Upper lobe of right lung (tissue), 1 donor: ENCODE measurements around the gene BICD1. TPM values are rescaled to one million over a fixed set of nuclear protein-coding genes. Genes with fewer than 3 reads are reported as not detected.

Experiments
- ATAC-seq: fragments of 200-7000 bp; cut with Tn5 transposase; one replicate; pipeline ENCODE4 v1.9.1; 2020; ENCODE audit warnings: mild to moderate bottlenecking, moderate library complexity
- DNase-seq: peaks from one replicate; pipeline ENCODE4 v3.0.0-alpha.2; 2020
- H3K27ac ChIP-seq: fragments of 200-600 bp; one replicate; pipeline ENCODE4 v1.8.0; 2022
- H3K27me3 ChIP-seq: fragments of 200-600 bp; one replicate; pipeline ENCODE4 v1.8.0; 2022; ENCODE audit warnings: mild to moderate bottlenecking
- H3K36me3 ChIP-seq: fragments of 200-600 bp; one replicate; pipeline ENCODE4 v1.8.0; 2022
- H3K4me1 ChIP-seq: fragments of 200-600 bp; one replicate; pipeline ENCODE4 v1.8.0; 2022
- H3K4me3 ChIP-seq: fragments of 200-600 bp; one replicate; pipeline ENCODE4 v1.8.0; 2022; ENCODE audit warnings: mild to moderate bottlenecking
- H3K9me3 ChIP-seq: fragments of 200-600 bp; one replicate; pipeline ENCODE4 v1.8.0; 2022
- intact Hi-C: fragments of 100-400 bp; cut with DNase I; formaldehyde crosslinking; loops from one replicate; pipeline ENCODE4 v1.11.0; 2022
- total RNA-seq: library from RNA; stranded (reverse); fragmentation: NEBNext Ultra II Directional; extraction: Animal tissue kit (Norgen Biotek cat#: 25700); gene quantifications from one replicate; pipeline ENCODE4 v1.2.1, GENCODE V29; 2021
- TF ChIP-seq, protein P1 (sequence below): fragments of 200-600 bp; IDR thresholded peaks from one replicate; pipeline ENCODE4 v1.8.0; 2022; ENCODE audit warnings: antibody characterized with exemption
- donor health status: DM: no; HTN: yes; CAD: no; lungs with severe emphysema.

Gene BICD1
- total RNA-seq, 1 donor from 2014 or later = 18.0 TPM

DNA sequence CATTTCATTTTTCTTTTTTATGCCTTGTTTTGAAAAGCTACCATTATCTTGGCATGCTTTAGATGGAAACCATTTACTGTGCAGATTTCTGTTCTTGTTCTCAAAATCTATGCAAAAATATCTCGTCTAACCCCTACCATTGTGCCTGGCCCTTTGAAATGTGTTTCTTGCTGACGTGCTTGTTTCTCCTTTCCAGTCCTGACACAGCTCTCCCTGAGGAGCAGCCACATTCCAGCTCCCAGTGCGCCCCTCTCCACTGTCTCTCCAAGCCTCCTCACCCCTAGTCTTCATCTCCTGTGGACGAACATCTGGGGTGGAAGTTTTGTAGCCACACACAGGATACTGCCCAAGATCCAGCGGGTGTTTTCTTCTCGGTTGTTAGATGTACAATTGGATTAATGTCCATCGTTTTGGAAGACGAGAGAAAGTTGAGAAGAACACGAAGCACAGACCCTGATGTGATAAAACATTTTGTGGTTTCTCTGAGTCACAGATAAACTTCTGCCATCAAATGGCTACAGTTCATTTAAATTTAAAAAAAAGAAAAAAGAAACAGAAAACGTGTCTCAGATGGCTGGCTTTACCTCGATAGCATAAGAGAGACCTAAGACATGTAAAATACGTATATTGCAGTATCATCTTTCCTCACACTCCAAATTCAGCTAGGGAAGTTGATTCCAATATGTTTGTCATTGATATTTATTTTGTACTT, 270.9 kb downstream of the BICD1 start:
- Histone ChIP-seq H3K9me3 (no peaks in the 10 kb centered on the region), H3K4me3 (no peak overlapping the region), H3K27me3 (no peaks in the 10 kb centered on the region), H3K27ac (no peak overlapping the region), H3K36me3 (no peaks in the 10 kb centered on the region), H3K4me1 (no peaks in the 10 kb centered on the region)
- intact Hi-C loops = no loop called here
- no peak for DNase-seq
- TF ChIP-seq, protein P1, sequence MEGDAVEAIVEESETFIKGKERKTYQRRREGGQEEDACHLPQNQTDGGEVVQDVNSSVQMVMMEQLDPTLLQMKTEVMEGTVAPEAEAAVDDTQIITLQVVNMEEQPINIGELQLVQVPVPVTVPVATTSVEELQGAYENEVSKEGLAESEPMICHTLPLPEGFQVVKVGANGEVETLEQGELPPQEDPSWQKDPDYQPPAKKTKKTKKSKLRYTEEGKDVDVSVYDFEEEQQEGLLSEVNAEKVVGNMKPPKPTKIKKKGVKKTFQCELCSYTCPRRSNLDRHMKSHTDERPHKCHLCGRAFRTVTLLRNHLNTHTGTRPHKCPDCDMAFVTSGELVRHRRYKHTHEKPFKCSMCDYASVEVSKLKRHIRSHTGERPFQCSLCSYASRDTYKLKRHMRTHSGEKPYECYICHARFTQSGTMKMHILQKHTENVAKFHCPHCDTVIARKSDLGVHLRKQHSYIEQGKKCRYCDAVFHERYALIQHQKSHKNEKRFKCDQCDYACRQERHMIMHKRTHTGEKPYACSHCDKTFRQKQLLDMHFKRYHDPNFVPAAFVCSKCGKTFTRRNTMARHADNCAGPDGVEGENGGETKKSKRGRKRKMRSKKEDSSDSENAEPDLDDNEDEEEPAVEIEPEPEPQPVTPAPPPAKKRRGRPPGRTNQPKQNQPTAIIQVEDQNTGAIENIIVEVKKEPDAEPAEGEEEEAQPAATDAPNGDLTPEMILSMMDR = no peak
- no peak for ATAC-seq

DNA sequence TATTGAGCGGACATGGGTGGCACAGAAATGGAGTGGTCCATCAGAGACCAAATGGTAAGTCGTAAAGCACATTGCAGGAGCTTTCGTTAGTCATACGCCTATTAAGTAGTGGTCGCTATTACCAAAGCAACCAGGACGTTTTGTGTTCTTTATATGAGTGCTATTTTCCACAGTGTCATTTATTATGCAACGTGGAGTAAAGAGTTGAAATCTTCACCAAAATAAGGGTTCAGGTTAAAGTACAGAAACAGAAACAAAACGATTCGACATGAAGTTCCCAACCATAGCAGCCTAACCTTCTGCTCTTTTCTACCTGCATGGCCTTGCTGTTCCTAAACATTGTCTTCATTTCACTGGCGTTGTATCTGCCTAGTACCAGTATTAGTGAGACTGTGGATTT, 272.6 kb downstream of the BICD1 start:
- H3K36me3 ChIP-seq = no peaks in the 10 kb centered on the region
- intact Hi-C loops = no loop called here
- no peak overlapping the region for H3K27ac ChIP-seq
- DNase-seq = no peak
- H3K27me3 ChIP-seq = no peaks in the 10 kb centered on the region
- TF ChIP-seq, protein P1 = no peak
- H3K9me3 ChIP-seq = no peaks in the 10 kb centered on the region
- ATAC-seq = no peak
- H3K4me1 ChIP-seq = no peaks in the 10 kb centered on the region
- H3K4me3 ChIP-seq = no peak overlapping the region

DNA sequence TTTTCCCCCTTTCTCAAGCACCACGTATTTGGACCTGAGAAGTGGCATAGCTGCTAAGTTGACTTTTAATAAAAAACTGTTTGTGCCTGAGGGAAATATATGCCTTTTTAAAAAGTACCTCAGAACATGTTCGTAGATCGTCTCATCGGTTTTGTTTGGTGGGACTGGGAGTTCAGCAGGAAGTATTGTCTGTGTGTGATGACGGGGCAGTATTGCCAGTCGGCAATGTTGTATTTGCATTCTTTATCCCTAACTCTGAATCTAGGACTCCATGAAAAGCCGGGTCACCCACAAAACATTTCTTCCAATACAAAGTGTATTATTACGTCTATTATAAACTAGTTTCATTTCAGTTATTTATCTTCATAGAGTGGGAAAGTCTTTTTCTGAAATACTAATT, 273.0 kb downstream of the BICD1 start:
- DNase-seq (no peak), ATAC-seq (no peak)
- Histone ChIP-seq H3K27ac (no peak overlapping the region), H3K4me3 (no peak overlapping the region), H3K4me1 (no peaks in the 10 kb centered on the region), H3K9me3 (no peaks in the 10 kb centered on the region), H3K27me3 (no peaks in the 10 kb centered on the region), H3K36me3 (no peaks in the 10 kb centered on the region)
- TF ChIP-seq, protein P1 = no peak
- intact Hi-C loops = no loop called here

DNA sequence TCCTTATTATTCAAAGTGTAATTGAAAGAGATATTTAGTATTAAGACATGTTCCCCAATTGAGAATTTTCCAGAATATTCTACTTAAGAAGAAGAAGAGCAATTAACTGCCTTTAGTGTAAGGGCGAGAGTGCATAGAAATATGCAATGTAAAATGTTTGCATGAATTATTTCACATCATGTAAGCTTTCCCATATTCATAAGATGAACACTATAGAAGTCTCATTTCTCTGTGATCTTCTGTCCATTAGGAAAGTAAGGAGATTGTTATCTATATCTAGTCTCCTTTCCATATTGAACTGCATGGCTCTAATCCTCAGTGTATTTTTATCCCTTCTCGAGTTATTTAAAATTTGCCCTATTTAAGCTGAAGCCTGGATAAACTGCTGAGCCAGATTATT, 275.6 kb downstream of the BICD1 start:
- intact Hi-C loops = no loop called here
- Histone ChIP-seq H3K4me3 (no peak overlapping the region), H3K36me3 (no peaks in the 10 kb centered on the region), H3K27me3 (no peaks in the 10 kb centered on the region), H3K9me3 (no peaks in the 10 kb centered on the region), H3K4me1 (no peaks in the 10 kb centered on the region), H3K27ac (no peak overlapping the region)
- DNase-seq (no peak), ATAC-seq (no peak)
- TF ChIP-seq, protein P1 = no peak

DNA sequence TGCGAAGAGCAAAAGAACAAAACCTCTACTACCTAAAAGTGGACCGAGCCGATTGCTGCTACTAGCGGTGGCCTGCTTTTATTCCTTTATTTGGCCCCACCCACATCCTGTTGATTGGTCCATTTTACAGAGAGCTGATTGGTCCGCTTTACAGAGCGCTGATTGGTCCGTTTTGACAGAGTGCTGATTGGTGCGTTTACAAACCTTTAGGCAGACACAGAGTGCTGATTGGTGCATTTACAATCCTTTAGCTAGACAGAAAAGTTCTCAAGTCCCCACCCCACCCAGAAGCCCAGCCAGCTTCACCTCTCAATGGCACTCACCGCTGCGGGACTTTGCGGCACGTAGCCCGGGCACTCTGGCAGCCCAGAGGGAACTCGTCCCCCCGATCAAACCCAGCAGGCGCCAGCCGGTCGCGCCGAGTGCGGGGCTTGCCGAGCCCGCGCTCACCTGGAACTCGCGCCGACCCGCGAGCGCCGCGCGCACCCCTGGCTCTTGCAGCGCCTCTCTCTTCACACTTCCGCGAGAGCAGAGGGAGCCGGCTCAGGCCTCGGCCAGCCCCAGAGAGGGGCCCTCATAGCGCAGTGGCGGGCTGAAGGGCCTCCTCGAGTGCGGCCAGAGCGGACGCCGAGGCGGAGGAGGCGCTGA, 284.0 kb downstream of the BICD1 start:
- Histone ChIP-seq H3K4me3 (peak overlapping the region; percentile 46), H3K36me3 (no peaks in the 10 kb centered on the region), H3K9me3 (no peaks in the 10 kb centered on the region), H3K4me1 (no peaks in the 10 kb centered on the region), H3K27ac (peak overlapping the region; percentile 6), H3K27me3 (no peaks in the 10 kb centered on the region)
- TF ChIP-seq, protein P1 = no peak
- ATAC-seq (peak; percentile 93), DNase-seq (peak; percentile 86)
- intact Hi-C loops = no loop called here
